GM10847 (cell line): ENCODE measurements around the gene ST6GAL1.

Experiments used
- POLR2A ChIP-seq: IDR thresholded peaks from 2 replicates; pipeline ENCODE4 v1.6.1; 2011; ENCODE audit not compliant: insufficient read length; ENCODE audit errors: extremely low read depth

ST6GAL1 gene

GRCh38 chr3:187080799-187081450, 150.6 kb downstream of the ST6GAL1 start:
- TF ChIP-seq POLR2A: no peak

GRCh38 chr3:187082758-187083375, 152.5 kb downstream of the ST6GAL1 start:
- no peak for TF ChIP-seq POLR2A

GRCh38 chr3:187084126-187084525, 153.8 kb downstream of the ST6GAL1 start:
- no peak for TF ChIP-seq POLR2A

- TF ChIP-seq POLR2A: no peak
These were observed 154.3 kb downstream of the ST6GAL1 start for GRCh38 chr3:187084580-187084979.

- no peak for TF ChIP-seq POLR2A
These were observed 154.8 kb downstream of the ST6GAL1 start for GRCh38 chr3:187085021-187085666.

GRCh38 chr3:187085933-187086332, 155.6 kb downstream of the ST6GAL1 start:
- TF ChIP-seq POLR2A: no peak

- TF ChIP-seq POLR2A: no peak
These were observed 156.5 kb downstream of the ST6GAL1 start for GRCh38 chr3:187086831-187087230.

GRCh38 chr3:187088701-187089100, 158.4 kb downstream of the ST6GAL1 start:
- no peak for TF ChIP-seq POLR2A

- no peak for TF ChIP-seq POLR2A
These were observed 163.0 kb downstream of the ST6GAL1 start for GRCh38 chr3:187093320-187093719.

GRCh38 chr3:187098923-187099512, 168.7 kb downstream of the ST6GAL1 start:
- no peak for TF ChIP-seq POLR2A

GRCh38 chr3:187101184-187102072, 171.1 kb downstream of the ST6GAL1 start:
- no peak for TF ChIP-seq POLR2A

- no peak for TF ChIP-seq POLR2A
These were observed 171.8 kb downstream of the ST6GAL1 start for GRCh38 chr3:187102073-187102634.

- TF ChIP-seq POLR2A: no peak
These were observed 172.9 kb downstream of the ST6GAL1 start for GRCh38 chr3:187103251-187103650.

GRCh38 chr3:187104342-187104741, 174.0 kb downstream of the ST6GAL1 start:
- TF ChIP-seq POLR2A: no peak

GRCh38 chr3:187104933-187105332, 174.6 kb downstream of the ST6GAL1 start:
- TF ChIP-seq POLR2A: no peak
